Activated T-helper 17 cell treated with anti-CD3 and anti-CD28 coated beads, Interleukin-2, amount 50 U/mL, for 72 hours (primary cell): ENCODE results near the gene SLC6A6. TPM values are rescaled to one million over a fixed set of nuclear protein-coding genes. Genes with fewer than 3 reads are reported as not detected.

Source experiments
- ATAC-seq: fragments of 150-1000 bp; cut with Tn5 transposase; replicated peaks from 2 replicates; pipeline ENCODE4 v1.10.0; 2021; ENCODE audit warnings: mild to moderate bottlenecking, moderate library complexity
- H3K27ac Mint-ChIP-seq: one replicate; pipeline ENCODE4 v1.8.0; 2022; ENCODE audit warnings: mixed read lengths
- H3K27me3 Mint-ChIP-seq: one replicate; pipeline ENCODE4 v1.8.0; 2022; ENCODE audit warnings: mixed read lengths
- H3K36me3 Mint-ChIP-seq: one replicate; pipeline ENCODE4 v1.8.0; 2022; ENCODE audit warnings: low read depth, mild to moderate bottlenecking, mixed read lengths
- H3K4me1 Mint-ChIP-seq: one replicate; pipeline ENCODE4 v1.8.0; 2022; ENCODE audit warnings: mixed read lengths
- H3K4me3 Mint-ChIP-seq: one replicate; pipeline ENCODE4 v1.8.0; 2022; ENCODE audit warnings: mild to moderate bottlenecking, mixed read lengths
- H3K9me3 Mint-ChIP-seq: one replicate; pipeline ENCODE4 v1.8.0; 2022; ENCODE audit warnings: mixed read lengths
- total RNA-seq, 2 donors: library from RNA; stranded (reverse); gene quantifications; one replicate each; pipeline ENCODE4 v1.2.3, GENCODE V29; 2022

Gene SLC6A6
- total RNA-seq, 2 donors from 2014 or later: 80.1 to 219 TPM

GRCh38 chr3:14471690-14472089 lies 69.3 kb downstream of the SLC6A6 start:
- Mint-ChIP-seq H3K4me3 (no peak overlapping the region), H3K36me3 (peaks cover 97% of the 10 kb centered on the region), H3K4me1 (peaks cover 7% of the 10 kb centered on the region), H3K9me3 (no peaks in the 10 kb centered on the region), H3K27ac (peak overlapping the region; percentile 86), H3K27me3 (no peaks in the 10 kb centered on the region)
- no peak for ATAC-seq

GRCh38 chr3:14472471-14473351 lies 70.3 kb downstream of the SLC6A6 start:
- Mint-ChIP-seq H3K4me1 (peaks cover 7% of the 10 kb centered on the region), H3K27me3 (no peaks in the 10 kb centered on the region), H3K4me3 (peak overlapping the region; percentile 50), H3K36me3 (peaks cover 97% of the 10 kb centered on the region), H3K9me3 (no peaks in the 10 kb centered on the region), H3K27ac (peak overlapping the region; percentile 86)
- ATAC-seq: peak; percentile 94

DNA sequence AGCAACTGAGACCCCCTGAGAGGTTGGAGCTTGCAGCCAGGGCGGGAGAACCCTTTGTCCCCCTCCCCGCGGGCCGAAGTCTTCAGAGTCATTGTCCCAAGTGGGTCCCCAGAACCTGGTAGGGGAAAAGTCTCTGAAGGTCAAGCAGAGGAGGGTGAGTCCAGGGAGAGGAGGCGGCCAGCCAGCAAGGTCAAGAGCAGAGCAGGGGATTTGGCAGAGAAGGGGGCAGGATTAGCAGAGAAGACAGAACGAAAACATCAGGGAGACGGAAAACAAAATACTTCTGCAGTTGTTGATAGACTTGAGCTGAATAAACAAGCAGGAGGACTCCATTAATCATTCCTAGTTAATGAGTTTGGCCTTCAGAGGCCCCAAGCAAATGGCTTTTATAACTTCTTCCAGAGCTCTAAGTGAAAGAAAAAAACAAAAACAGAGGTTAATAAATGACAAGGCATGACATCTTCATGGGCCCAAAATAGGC lies 71.0 kb downstream of the SLC6A6 start:
- Mint-ChIP-seq H3K36me3 (peaks cover 97% of the 10 kb centered on the region), H3K27me3 (no peaks in the 10 kb centered on the region), H3K9me3 (no peaks in the 10 kb centered on the region), H3K4me1 (peaks cover 7% of the 10 kb centered on the region), H3K4me3 (no peak overlapping the region), H3K27ac (peak overlapping the region; percentile 86)
- no peak for ATAC-seq

- H3K36me3 Mint-ChIP-seq: peaks cover 100% of the 10 kb centered on the region
- H3K9me3 Mint-ChIP-seq: no peaks in the 10 kb centered on the region
- H3K4me3 Mint-ChIP-seq: no peak overlapping the region
- H3K4me1 Mint-ChIP-seq: peaks cover 7% of the 10 kb centered on the region
- no peaks in the 10 kb centered on the region for H3K27me3 Mint-ChIP-seq
- no peak for ATAC-seq
- peak overlapping the region; percentile 59 for H3K27ac Mint-ChIP-seq
These were observed 72.1 kb downstream of the SLC6A6 start for GRCh38 chr3:14474363-14475081.

- ATAC-seq: no peak
- no peak overlapping the region for H3K4me3 Mint-ChIP-seq
- no peaks in the 10 kb centered on the region for H3K9me3 Mint-ChIP-seq
- no peak overlapping the region for H3K27ac Mint-ChIP-seq
- peaks cover 7% of the 10 kb centered on the region for H3K4me1 Mint-ChIP-seq
- H3K27me3 Mint-ChIP-seq: no peaks in the 10 kb centered on the region
- peaks cover 100% of the 10 kb centered on the region for H3K36me3 Mint-ChIP-seq
These were observed 73.2 kb downstream of the SLC6A6 start for GRCh38 chr3:14475621-14476020.

GRCh38 chr3:14476583-14477265 lies 74.3 kb downstream of the SLC6A6 start:
- no peak overlapping the region for H3K27ac Mint-ChIP-seq

DNA sequence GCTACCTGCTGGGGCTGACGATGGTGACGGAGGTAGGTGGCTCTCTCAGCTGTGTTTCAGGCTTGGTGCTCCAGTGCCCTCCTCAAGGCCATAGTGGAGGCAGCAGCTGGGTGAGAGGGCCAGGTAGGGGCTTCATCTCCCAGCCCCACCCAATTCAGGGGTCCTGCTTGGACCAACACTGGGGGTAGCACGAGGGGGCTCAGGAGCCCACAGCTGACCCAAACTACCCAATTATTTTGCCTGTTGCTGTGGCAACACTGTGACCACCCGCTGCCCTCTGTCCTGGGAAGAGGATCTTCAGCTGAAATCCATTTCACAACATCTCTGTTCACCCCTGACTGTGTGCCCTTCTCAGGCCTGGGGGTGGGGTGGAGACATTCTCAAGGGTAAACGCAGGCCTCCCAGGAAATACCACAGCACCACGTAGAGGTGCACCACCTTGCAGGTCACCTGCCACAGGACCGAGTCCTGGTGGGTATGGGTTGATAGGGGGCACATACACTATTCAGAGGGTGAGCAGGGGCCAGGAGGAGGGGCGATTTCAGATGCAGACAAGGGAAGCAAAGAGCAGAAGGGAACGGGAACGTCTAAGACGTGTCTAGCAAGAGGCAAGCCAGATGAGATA lies 75.0 kb downstream of the SLC6A6 start:
- no peak overlapping the region for H3K27ac Mint-ChIP-seq
- H3K4me3 Mint-ChIP-seq: no peak overlapping the region
- no peaks in the 10 kb centered on the region for H3K27me3 Mint-ChIP-seq
- H3K9me3 Mint-ChIP-seq: no peaks in the 10 kb centered on the region
- H3K36me3 Mint-ChIP-seq: peaks cover 100% of the 10 kb centered on the region
- ATAC-seq: no peak
- H3K4me1 Mint-ChIP-seq: peaks cover 6% of the 10 kb centered on the region

More at GRCh38 chr3:14476583-14477265, 74.3 kb downstream of the SLC6A6 start:
- Mint-ChIP-seq H3K9me3 (no peaks in the 10 kb centered on the region), H3K27me3 (no peaks in the 10 kb centered on the region), H3K4me3 (no peak overlapping the region), H3K4me1 (peaks cover 11% of the 10 kb centered on the region), H3K36me3 (peaks cover 100% of the 10 kb centered on the region)
- ATAC-seq: no peak

DNA sequence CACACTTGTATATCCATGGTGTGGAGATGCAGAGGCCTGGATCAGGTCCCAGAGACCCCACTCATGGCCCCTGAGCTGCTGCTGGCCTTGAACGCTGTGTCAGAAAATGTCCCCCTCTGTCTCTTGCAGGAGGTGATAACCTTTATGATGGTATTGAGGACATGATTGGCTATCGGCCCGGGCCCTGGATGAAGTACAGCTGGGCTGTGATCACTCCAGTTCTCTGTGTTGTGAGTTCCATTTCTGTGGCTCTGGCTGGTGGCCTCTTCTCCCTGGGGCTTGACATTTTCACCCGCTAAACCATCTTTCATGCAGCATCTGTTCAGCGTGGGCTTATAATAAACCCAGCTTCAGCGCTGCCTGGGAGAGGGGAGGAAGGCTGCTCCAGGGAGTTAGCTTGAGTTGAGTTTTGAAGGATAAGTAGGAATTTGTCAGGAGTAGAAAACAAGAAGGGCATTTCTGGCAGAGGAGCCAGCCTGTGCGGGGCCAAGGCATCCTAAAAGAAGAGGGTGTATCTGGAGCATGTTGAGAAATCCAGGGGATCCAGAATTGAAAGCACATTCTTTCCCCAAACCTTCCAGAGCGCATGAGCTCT lies 76.6 kb downstream of the SLC6A6 start:
- H3K36me3 Mint-ChIP-seq: peaks cover 100% of the 10 kb centered on the region
- ATAC-seq: no peak
- H3K27me3 Mint-ChIP-seq: no peaks in the 10 kb centered on the region
- H3K4me1 Mint-ChIP-seq: peaks cover 3% of the 10 kb centered on the region
- H3K9me3 Mint-ChIP-seq: no peaks in the 10 kb centered on the region
- peak overlapping the region; percentile 73 for H3K27ac Mint-ChIP-seq
- H3K4me3 Mint-ChIP-seq: no peak overlapping the region

- H3K9me3 Mint-ChIP-seq: no peaks in the 10 kb centered on the region
- peaks cover 3% of the 10 kb centered on the region for H3K4me1 Mint-ChIP-seq
- peaks cover 100% of the 10 kb centered on the region for H3K36me3 Mint-ChIP-seq
- H3K27me3 Mint-ChIP-seq: no peaks in the 10 kb centered on the region
- no peak for ATAC-seq
- peak overlapping the region; percentile 73 for H3K27ac Mint-ChIP-seq
- H3K4me3 Mint-ChIP-seq: no peak overlapping the region
These were observed 77.2 kb downstream of the SLC6A6 start for GRCh38 chr3:14479591-14479990.

DNA sequence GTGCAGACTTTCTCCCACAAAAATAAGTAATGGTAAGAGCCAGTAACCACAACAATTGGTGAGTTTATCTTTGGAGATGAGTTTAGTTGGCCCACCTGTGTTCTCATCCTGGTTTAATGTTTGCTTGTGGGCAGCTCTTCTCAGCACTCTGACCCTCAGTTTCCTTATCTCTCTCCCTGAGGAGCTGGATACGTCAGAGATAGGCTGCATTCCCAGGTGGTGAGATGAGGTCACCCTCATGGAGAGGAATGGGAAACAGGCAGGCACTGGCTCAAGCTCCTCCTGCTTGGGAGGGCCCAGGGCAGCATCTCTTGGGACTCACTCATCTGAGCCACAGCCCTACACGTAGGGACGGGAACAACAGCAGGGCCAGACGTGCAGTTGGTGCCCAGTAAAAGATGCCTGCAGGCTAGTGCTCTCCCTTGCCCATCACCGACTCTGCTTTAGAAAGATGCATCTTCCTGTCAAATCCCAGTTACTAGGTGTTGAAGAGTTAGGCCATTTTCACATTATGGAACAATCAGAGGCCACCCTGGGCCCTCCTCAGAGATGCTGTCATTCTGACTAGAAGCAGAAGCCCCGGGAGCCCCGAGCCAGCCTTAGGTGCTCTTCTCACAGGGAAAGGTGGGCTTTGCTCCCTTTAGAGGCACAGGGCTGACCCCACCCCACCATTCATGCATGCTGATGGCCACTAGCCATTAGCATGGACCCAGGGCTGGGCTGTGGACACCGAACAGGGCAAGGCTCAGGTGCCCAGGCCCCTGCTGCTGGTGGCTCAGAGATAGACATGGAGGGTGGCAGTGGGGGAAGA lies 78.0 kb downstream of the SLC6A6 start:
- ATAC-seq: no peak
- Mint-ChIP-seq H3K4me3 (no peak overlapping the region), H3K9me3 (no peaks in the 10 kb centered on the region), H3K4me1 (peaks cover 3% of the 10 kb centered on the region), H3K27ac (peak overlapping the region; percentile 71), H3K36me3 (peaks cover 100% of the 10 kb centered on the region), H3K27me3 (no peaks in the 10 kb centered on the region)

GRCh38 chr3:14481018-14481645 lies 78.7 kb downstream of the SLC6A6 start:
- peaks cover 3% of the 10 kb centered on the region for H3K4me1 Mint-ChIP-seq
- H3K4me3 Mint-ChIP-seq: no peak overlapping the region
- no peaks in the 10 kb centered on the region for H3K27me3 Mint-ChIP-seq
- H3K27ac Mint-ChIP-seq: peak overlapping the region; percentile 71
- ATAC-seq: no peak
- no peaks in the 10 kb centered on the region for H3K9me3 Mint-ChIP-seq
- peaks cover 100% of the 10 kb centered on the region for H3K36me3 Mint-ChIP-seq

DNA sequence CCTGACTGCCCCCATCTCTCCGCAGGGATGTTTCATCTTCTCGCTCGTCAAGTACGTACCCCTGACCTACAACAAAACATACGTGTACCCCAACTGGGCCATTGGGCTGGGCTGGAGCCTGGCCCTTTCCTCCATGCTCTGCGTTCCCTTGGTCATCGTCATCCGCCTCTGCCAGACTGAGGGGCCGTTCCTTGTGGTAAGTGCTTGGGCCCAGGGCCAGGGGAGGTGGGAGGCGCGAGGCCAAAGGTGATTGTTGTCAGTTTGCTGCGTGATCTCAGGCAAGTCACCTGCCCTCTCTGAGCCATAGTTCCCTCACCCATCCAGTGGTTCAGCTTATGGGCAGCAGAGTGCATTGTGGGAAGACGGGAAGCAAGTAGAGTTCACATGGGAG lies 79.2 kb downstream of the SLC6A6 start:
- H3K4me1 Mint-ChIP-seq: peaks cover 3% of the 10 kb centered on the region
- H3K36me3 Mint-ChIP-seq: peaks cover 100% of the 10 kb centered on the region
- no peaks in the 10 kb centered on the region for H3K9me3 Mint-ChIP-seq
- ATAC-seq: no peak
- H3K27me3 Mint-ChIP-seq: no peaks in the 10 kb centered on the region
- peak overlapping the region; percentile 33 for H3K27ac Mint-ChIP-seq
- H3K4me3 Mint-ChIP-seq: no peak overlapping the region

DNA sequence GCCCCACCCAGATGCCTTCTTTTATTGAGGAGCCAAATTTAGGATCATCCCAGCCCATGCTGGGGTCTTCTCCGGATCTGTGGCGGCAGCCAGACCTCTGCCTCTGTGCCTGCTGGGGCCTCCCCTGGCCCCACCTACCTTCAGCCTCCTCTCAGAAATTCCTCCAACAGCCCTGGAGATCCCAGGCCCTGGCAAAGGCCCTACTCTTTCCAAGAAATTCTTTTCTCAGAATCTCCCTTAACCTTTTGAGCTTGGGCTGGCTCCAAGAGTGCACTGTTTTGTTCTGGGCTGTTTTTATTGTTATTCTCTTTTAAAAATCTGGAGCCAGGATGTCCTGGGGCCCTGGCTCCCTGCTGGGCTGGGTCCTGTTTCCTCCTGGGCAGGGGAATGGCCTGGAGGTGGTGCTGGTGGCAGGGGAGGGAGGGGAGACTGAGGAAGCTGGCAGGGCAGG lies 79.9 kb downstream of the SLC6A6 start:
- Mint-ChIP-seq H3K27ac (no peak overlapping the region), H3K36me3 (peaks cover 100% of the 10 kb centered on the region), H3K27me3 (no peaks in the 10 kb centered on the region), H3K9me3 (no peaks in the 10 kb centered on the region), H3K4me3 (no peak overlapping the region), H3K4me1 (peaks cover 3% of the 10 kb centered on the region)
- ATAC-seq: no peak
